Forelimb muscle (tissue), 1 donor: ENCODE measurements around the gene IRAK1. TPM values are rescaled to one million over a fixed set of nuclear protein-coding genes. Genes with fewer than 3 reads are reported as not detected.

ENCODE experiments used
- DNase-seq: peaks from one replicate; pipeline ENCODE4 v3.0.0-alpha.2; 2013; ENCODE audit warnings: low read depth
- polyA plus RNA-seq: library from polyadenylated mRNA; unstranded; fragments of 120-200 nt; gene quantifications from one replicate; pipeline ENCODE4 v1.2.1, GENCODE V29; 2013; ENCODE audit not compliant: insufficient read length

Gene IRAK1
- polyA plus RNA-seq, 1 donor, result 46.7 TPM

DNA sequence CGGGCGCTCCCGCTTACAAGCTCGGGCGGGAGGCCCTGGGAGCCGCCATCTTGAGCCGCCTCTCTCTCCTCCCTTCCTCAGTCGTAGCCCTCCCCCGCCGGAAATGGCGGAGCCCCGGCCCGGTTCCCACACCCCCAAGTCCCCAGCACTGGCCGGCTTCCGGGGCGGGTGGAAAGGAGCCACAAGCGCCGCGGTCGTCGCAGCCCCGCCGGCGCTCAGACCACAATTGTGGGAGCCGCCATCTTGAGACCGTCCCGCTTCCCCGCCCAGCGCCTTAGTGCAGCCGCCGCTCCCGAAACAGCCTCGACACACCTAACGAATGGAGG is 48.6 kb downstream of the IRAK1 start:
- DNase-seq, result no peak

DNA sequence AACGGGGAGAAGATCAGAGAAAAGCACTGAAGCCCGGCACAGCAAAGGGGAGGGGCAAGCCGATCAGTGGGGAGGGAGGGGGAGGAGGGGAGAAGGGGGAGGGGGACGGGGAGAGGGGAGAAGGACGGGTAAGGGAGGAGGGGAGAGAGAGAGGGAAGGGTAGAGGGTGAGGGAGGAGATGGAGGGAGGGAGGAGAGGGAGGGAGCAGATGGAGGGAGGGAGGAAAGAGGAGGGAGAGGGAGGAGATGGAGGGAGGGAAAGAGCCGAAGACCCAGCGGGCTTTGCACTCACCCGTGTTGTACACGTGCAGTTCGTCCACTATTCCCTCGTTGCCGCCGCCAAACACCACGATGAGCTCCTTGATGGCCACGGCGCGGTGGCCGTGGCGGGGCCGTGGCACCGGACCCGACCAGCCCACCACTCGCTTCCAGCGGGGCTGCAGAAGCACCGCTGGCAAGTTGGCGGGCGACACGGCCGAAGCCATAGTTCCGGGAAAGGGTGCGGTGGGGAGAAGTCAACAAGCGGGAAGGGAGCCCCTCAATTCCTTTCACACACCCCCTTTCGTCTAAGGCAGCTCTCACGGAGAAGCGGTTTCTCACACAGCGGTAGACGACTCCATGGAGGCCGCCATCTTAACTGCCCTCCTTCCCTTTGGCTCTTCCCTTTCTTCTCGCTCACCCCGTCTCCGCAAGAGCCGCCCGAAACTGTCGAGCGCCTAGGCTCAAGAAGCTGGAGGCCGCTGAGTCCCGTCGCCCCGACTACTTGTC is 49.2 kb downstream of the IRAK1 start:
- peak; percentile 67 for DNase-seq

- no peak for DNase-seq
Observed at GRCh38 chrX:153969904-153970356, 49.8 kb downstream of the IRAK1 start.

- DNase-seq, result no peak
Observed at GRCh38 chrX:153969125-153969903, 50.4 kb downstream of the IRAK1 start.

- DNase-seq, result no peak
Observed at GRCh38 chrX:153968754-153969124, 51.0 kb downstream of the IRAK1 start.

GRCh38 chrX:153968255-153968654 is 51.4 kb downstream of the IRAK1 start:
- DNase-seq, result no peak

DNA sequence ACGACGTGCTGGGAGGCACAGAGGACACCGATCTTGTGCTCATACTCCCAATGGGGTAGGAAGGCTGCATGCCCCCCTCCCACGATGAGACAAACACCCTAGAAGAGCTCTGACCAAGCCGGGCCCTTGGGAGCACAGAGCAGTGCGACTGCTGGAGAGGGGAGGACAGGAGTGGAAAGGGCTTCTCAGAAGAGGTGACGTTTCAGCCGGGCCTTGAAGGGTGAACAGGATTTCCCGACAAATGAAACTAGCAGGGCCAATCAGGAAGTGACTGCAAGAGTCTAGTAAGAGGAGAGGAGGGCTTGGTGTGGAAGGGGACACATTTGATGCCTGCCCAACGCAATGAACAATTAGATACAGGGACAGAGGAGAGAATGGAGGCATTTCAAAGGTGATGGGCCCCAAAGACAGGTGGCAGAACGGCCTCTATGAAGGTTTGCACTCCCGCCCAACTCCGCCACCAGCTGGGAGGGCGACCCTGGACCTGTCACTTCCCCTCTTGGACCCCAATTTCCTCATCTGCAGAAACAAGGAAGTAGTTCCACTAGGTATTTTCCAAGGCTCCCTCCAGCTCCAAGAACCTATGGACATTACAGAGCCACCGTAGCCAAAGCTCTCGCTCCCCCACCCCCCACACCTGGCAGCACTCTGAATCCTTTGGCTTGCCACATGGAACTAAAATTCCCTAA is 52.0 kb downstream of the IRAK1 start:
- no peak for DNase-seq

DNA sequence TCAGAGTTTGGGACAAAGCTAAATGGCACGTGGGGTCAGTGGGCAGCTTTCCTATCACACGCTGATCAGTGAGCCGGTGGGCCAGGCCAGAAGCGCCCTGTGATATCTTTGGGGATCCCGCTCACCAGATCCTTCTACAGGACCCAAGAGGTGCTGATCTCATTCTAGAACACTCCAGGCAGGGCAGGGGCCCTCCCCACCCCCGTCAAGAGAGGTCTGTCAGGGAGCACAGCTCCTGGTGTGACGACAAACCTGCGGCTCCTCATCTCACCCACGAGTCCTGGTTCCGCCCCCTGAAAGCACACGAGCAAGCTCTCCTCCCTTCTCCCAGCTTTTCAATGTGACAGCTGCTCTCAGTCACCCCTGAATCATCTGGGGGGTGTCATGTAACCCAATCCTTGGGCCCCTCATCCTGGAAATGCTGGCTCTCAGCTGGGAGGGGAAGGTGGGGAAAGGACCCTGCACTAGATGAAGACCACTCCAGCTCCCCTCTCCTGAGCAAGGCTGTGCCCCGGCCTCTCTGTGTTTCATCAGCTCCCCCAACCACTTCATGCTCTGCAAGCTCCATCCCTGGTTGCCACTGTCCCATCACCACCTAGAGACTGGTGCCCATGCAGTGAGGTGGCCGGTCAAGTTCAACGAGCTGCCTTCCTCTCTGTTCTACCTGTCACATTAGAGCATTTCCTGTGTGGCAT is 52.7 kb downstream of the IRAK1 start:
- no peak for DNase-seq

DNA sequence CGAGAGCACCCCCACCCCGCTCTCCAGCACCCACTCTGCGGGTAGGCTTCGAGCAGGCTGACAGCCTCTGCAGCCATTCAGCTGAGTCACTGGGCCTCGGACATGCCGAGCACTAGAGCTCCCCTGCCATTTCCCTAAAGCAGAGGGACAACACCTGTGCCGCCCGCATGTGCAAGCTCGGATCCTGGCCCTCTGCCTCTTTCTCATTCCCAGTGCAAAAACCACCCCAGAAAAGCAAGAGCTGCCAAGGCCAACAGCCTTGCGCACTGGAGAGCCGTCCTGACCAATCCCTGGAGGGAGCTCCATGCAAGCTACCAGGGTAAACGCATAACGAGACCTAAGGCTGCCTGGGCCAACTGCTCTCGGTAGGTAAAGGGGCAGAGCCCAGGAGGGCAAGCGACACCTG is 53.4 kb downstream of the IRAK1 start:
- DNase-seq, result no peak

DNA sequence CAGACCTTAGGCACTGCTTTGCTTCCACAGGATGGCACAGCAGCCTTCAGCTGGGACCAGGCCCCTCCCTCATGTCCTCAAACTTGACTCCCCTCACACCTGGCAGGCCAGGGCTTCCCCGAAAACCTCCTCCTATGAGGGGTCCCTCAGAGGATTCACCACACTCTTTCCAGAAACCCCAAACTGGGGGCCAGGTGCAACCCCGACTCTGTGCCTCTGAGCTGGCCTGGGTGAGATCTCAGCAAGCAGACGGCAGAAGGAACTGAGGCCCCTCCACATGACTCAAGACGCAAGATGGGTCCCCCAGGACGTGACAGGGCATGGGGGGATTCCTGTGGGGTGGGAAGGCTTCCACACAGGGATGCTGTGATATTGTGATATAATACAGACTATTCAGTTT is 54.3 kb downstream of the IRAK1 start:
- no peak for DNase-seq

GRCh38 chrX:153964105-153964504 is 55.6 kb downstream of the IRAK1 start:
- DNase-seq, result no peak

GRCh38 chrX:153963546-153963945 is 56.2 kb downstream of the IRAK1 start:
- no peak for DNase-seq

GRCh38 chrX:153961292-153961691 is 58.4 kb downstream of the IRAK1 start:
- DNase-seq, result no peak

GRCh38 chrX:153960786-153961185 is 58.9 kb downstream of the IRAK1 start:
- no peak for DNase-seq

Other genes starting within 250 kb of the IRAK1 start
- gene SRPK3, start 238.9 kb downstream of the IRAK1 start, polyA plus RNA-seq, result 299 TPM
- gene IDH3G, start 225.5 kb downstream of the IRAK1 start, polyA plus RNA-seq, result 49.6 TPM
- 115 TPM for gene SSR4, start 225.2 kb downstream of the IRAK1 start, polyA plus RNA-seq
- gene PDZD4, start 189.4 kb downstream of the IRAK1 start, polyA plus RNA-seq, result 2.4 TPM
- gene L1CAM, start 133.7 kb downstream of the IRAK1 start, polyA plus RNA-seq, result 1.9 TPM
- 1.1 TPM for gene AVPR2, start 115.2 kb downstream of the IRAK1 start, polyA plus RNA-seq
- 21.5 TPM for gene ARHGAP4, start 93.6 kb downstream of the IRAK1 start, polyA plus RNA-seq
- gene NAA10, start 84.9 kb downstream of the IRAK1 start, polyA plus RNA-seq, result 75.3 TPM
- 3.7 TPM for gene RENBP, start 75.3 kb downstream of the IRAK1 start, polyA plus RNA-seq
- gene HCFC1, start 48.1 kb downstream of the IRAK1 start, polyA plus RNA-seq, result 30.7 TPM
- gene TMEM187, start 47.1 kb downstream of the IRAK1 start, polyA plus RNA-seq, result 2.8 TPM
- 21.2 TPM for gene MECP2, start 77.8 kb upstream of the IRAK1 start, polyA plus RNA-seq
- not detected for gene OPN1LW, start 124.3 kb upstream of the IRAK1 start, polyA plus RNA-seq
- gene OPN1MW, start 162.7 kb upstream of the IRAK1 start, polyA plus RNA-seq, result not detected
- gene OPN1MW2, start 199.9 kb upstream of the IRAK1 start, polyA plus RNA-seq, result not detected
- not detected for gene OPN1MW3, start 237.7 kb upstream of the IRAK1 start, polyA plus RNA-seq